CMK (cell line): ENCODE measurements around the gene B3GALNT2.
"Not testable (repeated sequence)": the region's sequence is repeated elsewhere in the genome, so short reads cannot be mapped to it uniquely, and the experiment has no call there.

ENCODE experiments used
- DNase-seq: peaks from one replicate; pipeline ENCODE4 v3.0.0-alpha.2; 2010; ENCODE audit warnings: low read depth

The B3GALNT2 gene

GRCh38 chr1:235504122-235504493, at the start of gene B3GALNT2:
Gene B3GALNT2, minus strand, starts transcription at chr1:235504452. Its CDS starts 200 bp downstream, at chr1:235504252.
- DNase-seq: no peak

GRCh38 chr1:235553112-235553551, 48.9 kb upstream of the B3GALNT2 start:
- DNase-seq: no peak

GRCh38 chr1:235552146-235552716, 48.0 kb upstream of the B3GALNT2 start:
- no peak for DNase-seq

GRCh38 chr1:235549351-235550139, 45.3 kb upstream of the B3GALNT2 start:
- no peak for DNase-seq

GRCh38 chr1:235546369-235547155, 42.3 kb upstream of the B3GALNT2 start:
- not testable (repeated sequence) for DNase-seq

GRCh38 chr1:235545292-235545930, 41.2 kb upstream of the B3GALNT2 start:
- no peak for DNase-seq

- DNase-seq: not testable (repeated sequence)
Observed at GRCh38 chr1:235542845-235543244, 38.6 kb upstream of the B3GALNT2 start.

GRCh38 chr1:235533476-235534168, 29.4 kb upstream of the B3GALNT2 start:
- DNase-seq: no peak

GRCh38 chr1:235532360-235532759, 28.1 kb upstream of the B3GALNT2 start:
- no peak for DNase-seq

GRCh38 chr1:235527196-235527814, 23.1 kb upstream of the B3GALNT2 start:
- no peak for DNase-seq

GRCh38 chr1:235525314-235525713, 21.1 kb upstream of the B3GALNT2 start:
- no peak for DNase-seq

GRCh38 chr1:235516862-235517446, 12.7 kb upstream of the B3GALNT2 start:
- DNase-seq: no peak

GRCh38 chr1:235515844-235516512, 11.7 kb upstream of the B3GALNT2 start:
- no peak for DNase-seq

GRCh38 chr1:235513495-235514366, 9.5 kb upstream of the B3GALNT2 start:
- DNase-seq: peak; percentile 53

GRCh38 chr1:235511470-235512240, 7.4 kb upstream of the B3GALNT2 start:
- DNase-seq: no peak

GRCh38 chr1:235510823-235511222, 6.6 kb upstream of the B3GALNT2 start:
- no peak for DNase-seq

GRCh38 chr1:235507623-235508022, 3.4 kb upstream of the B3GALNT2 start:
- no peak for DNase-seq

- peak; percentile 98 for DNase-seq
Observed at GRCh38 chr1:235504494-235505222, 406 bp upstream of the B3GALNT2 start.
